HG03558 (cell line): ENCODE data around the gene SLC35D3.
"Not testable (repeated sequence)": the region's sequence is repeated elsewhere in the genome, so short reads cannot be mapped to it uniquely, and the experiment has no call there.

Experiments
- ATAC-seq: cut with Tn5 transposase; IDR thresholded peaks from one replicate; pipeline ENCODE4 v1.9.1; 2021; ENCODE audit warnings: moderate number of reproducible peaks; ENCODE audit not compliant: unreplicated experiment; ENCODE audit errors: extremely low read depth

The SLC35D3 gene

GRCh38 chr6:136921936-136922684 is at the start of gene SLC35D3:
SLC35D3 (plus strand) TSS chr6:136922301; CDS start chr6:136922429, 128 bp downstream.
- no peak for ATAC-seq

GRCh38 chr6:136873748-136874147 is 48.4 kb upstream of the SLC35D3 start:
- no peak for ATAC-seq

- not testable (repeated sequence) for ATAC-seq
These were observed 45.6 kb upstream of the SLC35D3 start for GRCh38 chr6:136876469-136876868.

- no peak for ATAC-seq
These were observed 41.2 kb upstream of the SLC35D3 start for GRCh38 chr6:136880748-136881460.

- no peak for ATAC-seq
These were observed 36.0 kb upstream of the SLC35D3 start for GRCh38 chr6:136886091-136886490.

- no peak for ATAC-seq
These were observed 34.1 kb upstream of the SLC35D3 start for GRCh38 chr6:136887953-136888352.

GRCh38 chr6:136889271-136890193 is 32.6 kb upstream of the SLC35D3 start:
- ATAC-seq: no peak

- ATAC-seq: no peak
These were observed 31.8 kb upstream of the SLC35D3 start for GRCh38 chr6:136890194-136890839.

GRCh38 chr6:136890986-136891385 is 31.1 kb upstream of the SLC35D3 start:
- ATAC-seq: no peak

- ATAC-seq: no peak
These were observed 28.9 kb upstream of the SLC35D3 start for GRCh38 chr6:136893187-136893586.

- no peak for ATAC-seq
These were observed 26.2 kb upstream of the SLC35D3 start for GRCh38 chr6:136895901-136896300.

- ATAC-seq: no peak
These were observed 25.0 kb upstream of the SLC35D3 start for GRCh38 chr6:136897071-136897470.

GRCh38 chr6:136901212-136901784 is 20.8 kb upstream of the SLC35D3 start:
- no peak for ATAC-seq

GRCh38 chr6:136904477-136904876 is 17.6 kb upstream of the SLC35D3 start:
- not testable (repeated sequence) for ATAC-seq

GRCh38 chr6:136914947-136915346 is 7.2 kb upstream of the SLC35D3 start:
- ATAC-seq: no peak

GRCh38 chr6:136918706-136919105 is 3.4 kb upstream of the SLC35D3 start:
- ATAC-seq: no peak

- ATAC-seq: no peak
These were observed 1.9 kb upstream of the SLC35D3 start for GRCh38 chr6:136920216-136920615.

GRCh38 chr6:136920671-136921380 is 1.3 kb upstream of the SLC35D3 start:
- no peak for ATAC-seq

- ATAC-seq: no peak
These were observed 643 bp upstream of the SLC35D3 start for GRCh38 chr6:136921381-136921935.
